Astrocyte of the spinal cord (primary cell): Measurements from ENCODE around the gene GID8.

Experiments
- DNase-seq: peaks from one replicate; pipeline ENCODE4 v3.0.0; 2011; ENCODE audit warnings: low read depth, low spot score
- H3K4me3 ChIP-seq: 2 replicates; pipeline ENCODE4 v1.5.1; 2011; ENCODE audit warnings: low read depth, mild to moderate bottlenecking, low read length, moderate library complexity
- in situ Hi-C: cut with HindIII; loops from 2 replicates; pipeline ENCODE4 v1.10.0; 2017; ENCODE audit warnings: low sequenced_read_pairs
- TF ChIP-seq, protein P1 (sequence below): IDR thresholded peaks from 2 replicates; pipeline ENCODE4 v1.5.1; 2012; ENCODE audit warnings: low read depth, mild to moderate bottlenecking, low read length, inconsistent platforms

The GID8 gene

DNA sequence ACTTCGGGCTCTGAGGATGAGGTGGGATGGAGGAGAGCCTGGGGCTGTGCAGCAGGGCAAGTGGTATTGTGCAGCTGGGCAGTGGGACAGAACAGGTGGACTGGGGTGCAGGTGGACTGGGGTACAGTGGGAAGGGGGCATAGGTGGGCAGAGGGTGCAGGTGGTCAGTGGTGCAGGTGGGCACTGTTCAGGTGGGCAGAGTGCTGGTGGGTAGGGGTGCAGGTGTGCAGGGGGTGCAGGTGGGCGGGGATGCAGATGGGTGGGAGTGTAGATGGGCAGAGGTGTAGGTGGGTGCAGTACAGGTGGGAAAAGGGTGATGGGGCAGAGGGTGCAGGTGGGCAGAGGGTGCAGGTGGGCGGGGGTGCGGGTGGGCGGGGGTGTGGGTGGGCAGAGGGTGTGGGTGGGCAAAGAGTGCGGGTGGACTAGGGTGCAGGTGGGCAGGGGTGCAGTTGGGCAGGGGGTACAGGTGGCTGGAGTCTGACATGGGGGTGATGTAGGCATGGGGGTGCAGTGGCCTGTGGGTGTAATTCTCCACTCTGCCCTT lies 48.4 kb downstream of the GID8 start:
- in situ Hi-C loops, result no loop called here

DNA sequence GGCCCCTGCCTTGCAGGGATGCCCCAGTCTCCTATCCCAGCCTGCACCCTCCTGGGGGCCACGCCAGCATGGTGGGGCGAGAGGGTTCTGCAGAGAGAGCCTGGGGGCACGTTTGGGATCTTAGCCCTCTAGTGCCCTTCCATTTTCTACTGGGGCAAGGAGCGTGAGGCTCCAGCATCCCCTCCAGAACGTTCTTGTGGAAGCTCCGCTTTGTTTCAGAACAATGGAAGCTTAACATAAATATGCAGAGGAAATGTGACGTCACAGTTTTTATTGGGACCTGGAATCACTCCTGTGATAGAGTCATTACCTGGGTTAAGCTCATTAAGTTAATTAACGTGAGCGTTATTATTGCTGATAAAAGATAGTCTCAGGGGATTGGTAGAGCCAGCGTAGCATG lies 49.2 kb downstream of the GID8 start:
- H3K4me3 ChIP-seq, result no peak overlapping the region
- TF ChIP-seq, protein P1, sequence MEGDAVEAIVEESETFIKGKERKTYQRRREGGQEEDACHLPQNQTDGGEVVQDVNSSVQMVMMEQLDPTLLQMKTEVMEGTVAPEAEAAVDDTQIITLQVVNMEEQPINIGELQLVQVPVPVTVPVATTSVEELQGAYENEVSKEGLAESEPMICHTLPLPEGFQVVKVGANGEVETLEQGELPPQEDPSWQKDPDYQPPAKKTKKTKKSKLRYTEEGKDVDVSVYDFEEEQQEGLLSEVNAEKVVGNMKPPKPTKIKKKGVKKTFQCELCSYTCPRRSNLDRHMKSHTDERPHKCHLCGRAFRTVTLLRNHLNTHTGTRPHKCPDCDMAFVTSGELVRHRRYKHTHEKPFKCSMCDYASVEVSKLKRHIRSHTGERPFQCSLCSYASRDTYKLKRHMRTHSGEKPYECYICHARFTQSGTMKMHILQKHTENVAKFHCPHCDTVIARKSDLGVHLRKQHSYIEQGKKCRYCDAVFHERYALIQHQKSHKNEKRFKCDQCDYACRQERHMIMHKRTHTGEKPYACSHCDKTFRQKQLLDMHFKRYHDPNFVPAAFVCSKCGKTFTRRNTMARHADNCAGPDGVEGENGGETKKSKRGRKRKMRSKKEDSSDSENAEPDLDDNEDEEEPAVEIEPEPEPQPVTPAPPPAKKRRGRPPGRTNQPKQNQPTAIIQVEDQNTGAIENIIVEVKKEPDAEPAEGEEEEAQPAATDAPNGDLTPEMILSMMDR, result no peak
- no peak for DNase-seq
- in situ Hi-C loops, result no loop called here

More for the DNA sequence above, 48.4 kb downstream of the GID8 start:
- H3K4me3 ChIP-seq, result no peak overlapping the region
- TF ChIP-seq, protein P1, result no peak
- DNase-seq, result no peak

DNA sequence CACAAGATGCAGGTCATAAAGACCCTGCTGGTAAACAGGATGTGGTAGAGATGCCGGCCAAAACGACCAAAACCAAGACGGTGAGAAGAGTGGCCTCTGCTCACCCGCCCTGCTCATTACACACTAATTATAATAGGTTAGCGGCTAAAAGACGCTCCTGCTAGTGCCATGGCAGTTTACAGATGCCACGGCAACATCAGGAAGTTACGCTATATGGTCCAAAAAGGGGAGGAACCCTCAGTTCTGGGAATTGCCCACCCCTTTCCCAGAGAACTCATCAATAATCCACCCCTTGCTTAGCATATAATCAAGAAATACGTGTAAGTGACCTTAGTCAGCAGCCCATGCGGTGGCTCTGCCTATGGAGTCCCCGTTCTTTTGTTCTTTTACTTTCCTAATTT lies 51.3 kb downstream of the GID8 start:
- TF ChIP-seq, protein P1, result no peak
- DNase-seq, result no peak
- H3K4me3 ChIP-seq, result no peak overlapping the region
- in situ Hi-C loops, result no loop called here

DNA sequence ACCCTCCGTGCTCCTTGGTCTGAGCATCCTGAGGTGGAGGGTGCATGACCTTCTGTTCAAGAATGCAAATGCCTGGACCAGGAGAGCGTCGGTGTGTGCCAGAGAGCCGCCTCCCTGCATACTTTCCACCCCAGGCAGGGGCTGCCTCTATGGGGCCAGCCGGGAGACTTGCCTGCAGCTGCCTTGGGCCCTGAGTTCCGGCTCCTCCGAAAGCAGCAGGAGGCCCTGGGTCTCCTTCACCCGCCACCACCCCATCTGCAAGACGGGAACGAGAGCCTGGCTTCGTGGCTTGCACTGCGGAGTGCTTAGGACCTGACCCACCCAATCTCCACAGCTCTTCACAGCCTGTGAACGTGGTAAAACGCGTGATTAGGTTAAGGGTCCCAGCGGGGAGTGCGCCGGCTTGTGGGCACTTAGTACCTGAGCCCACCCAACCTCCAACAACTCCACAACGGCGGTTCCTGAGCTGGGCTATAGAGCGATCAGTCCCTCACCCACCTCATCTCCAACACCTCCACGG lies 52.4 kb downstream of the GID8 start:
- in situ Hi-C loops, result no loop called here
- TF ChIP-seq, protein P1, result no peak
- no peak for DNase-seq
- H3K4me3 ChIP-seq, result no peak overlapping the region

DNA sequence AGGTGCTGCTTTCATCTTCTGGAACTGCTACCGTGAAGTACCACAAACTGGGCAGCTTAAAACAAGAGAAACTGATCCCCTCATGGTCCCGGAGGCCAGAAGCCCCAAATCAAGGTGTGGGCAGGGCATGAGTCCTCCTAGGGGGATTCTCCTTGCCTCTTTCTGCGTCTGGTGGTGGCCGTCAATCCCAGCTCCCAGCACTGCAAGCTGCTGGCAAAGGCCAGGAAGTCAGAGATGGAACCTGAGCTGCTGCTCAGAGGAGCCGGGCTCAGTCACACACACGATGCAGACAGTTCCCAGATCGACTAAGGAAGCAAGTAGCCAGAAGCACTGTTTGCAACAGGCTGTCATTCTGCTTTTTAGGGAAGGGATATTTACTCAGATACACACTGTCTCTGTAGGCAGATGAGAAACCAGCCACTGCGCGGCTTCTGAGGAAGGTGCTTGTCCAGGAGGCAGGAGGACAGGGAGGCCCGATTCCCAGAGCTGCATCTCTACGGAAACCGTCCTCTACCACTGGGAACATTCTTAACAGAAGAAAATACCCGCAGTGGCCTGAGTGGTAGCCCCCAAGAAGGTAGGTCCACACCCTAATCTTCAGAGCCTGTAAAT lies 53.4 kb downstream of the GID8 start:
- TF ChIP-seq, protein P1, result no peak
- DNase-seq, result no peak
- H3K4me3 ChIP-seq, result no peak overlapping the region
- in situ Hi-C loops, result no loop called here

GRCh38 chr20:62991863-62992262 lies 53.9 kb downstream of the GID8 start:
- in situ Hi-C loops, result no loop called here
- no peak for DNase-seq
- TF ChIP-seq, protein P1, result no peak
- H3K4me3 ChIP-seq, result no peak overlapping the region
